CD4-positive, alpha-beta T cell (primary cell): ENCODE results near the gene NR2F6. TPM values are rescaled to one million over a fixed set of nuclear protein-coding genes. Genes with fewer than 3 reads are reported as not detected.

Experiments
- ATAC-seq: fragments of 200-7000 bp; cut with Tn5 transposase; one replicate; pipeline ENCODE4 v1.10.0; 2022; ENCODE audit warnings: mild to moderate bottlenecking; ENCODE audit not compliant: poor library complexity
- CTCF ChIA-PET: fragments of 350-600 bp; sonication (Branson Sonifier 250); formaldehyde crosslinking; loops from one replicate; lab custom pipeline; 2021; ENCODE audit warnings: antibody characterized with exemption, inconsistent platforms; lab: Charles Lee
- POLR2A ChIA-PET: fragments of 350-600 bp; sonication (Branson Sonifier 250); formaldehyde crosslinking; loops from one replicate; lab custom pipeline; 2021; ENCODE audit warnings: antibody characterized with exemption, inconsistent platforms; lab: Charles Lee
- DNase-seq, 14 experiments: peaks; one replicate each; pipeline ENCODE4 v3.0.0-alpha.2; 2013 to 2020; ENCODE audit warnings: mixed read lengths in 2 of 14
- H3K27ac ChIP-seq, 2 donors: one replicate each; pipeline versions ENCODE4 v1.5.1 to v1.7.0; 2013; ENCODE audit warnings: low read length in 2 of 2, low read depth in 1 of 2, mild to moderate bottlenecking in 1 of 2
- H3K27me3 ChIP-seq, 2 experiments: 1 replicate in 1 of 2; 2 replicates in 1 of 2; pipeline versions ENCODE4 v1.6.1 to v1.7.0; 2013; ENCODE audit warnings: low read length in 2 of 2, control low read depth in 1 of 2, mild to moderate bottlenecking in 1 of 2, moderate library complexity in 1 of 2; ENCODE audit not compliant: insufficient read depth in 2 of 2, control insufficient read depth in 1 of 2
- H3K36me3 ChIP-seq: one replicate; pipeline ENCODE4 v1.6.1; 2013; ENCODE audit warnings: low read length, control low read depth; ENCODE audit not compliant: insufficient read depth
- H3K4me1 ChIP-seq: one replicate; pipeline ENCODE4 v1.6.1; 2013; ENCODE audit warnings: low read length, control low read depth; ENCODE audit not compliant: insufficient read depth
- H3K4me3 ChIP-seq: one replicate; pipeline ENCODE4 v1.5.1; 2013; ENCODE audit warnings: mild to moderate bottlenecking, low read length, moderate library complexity
- H3K9me3 ChIP-seq, 2 experiments: 1 replicate in 1 of 2; 2 replicates in 1 of 2; pipeline versions ENCODE4 v1.6.1 to v1.7.0; 2013; ENCODE audit warnings: low read length in 2 of 2, mild to moderate bottlenecking in 2 of 2, control low read depth in 1 of 2, moderate library complexity in 1 of 2; ENCODE audit not compliant: control insufficient read depth in 1 of 2, insufficient read depth in 1 of 2
- H3K27ac Mint-ChIP-seq: one replicate; pipeline ENCODE4 v1.8.0; 2020; ENCODE audit warnings: mixed read lengths
- H3K27me3 Mint-ChIP-seq: one replicate; pipeline ENCODE4 v1.8.0; 2021; ENCODE audit warnings: mixed read lengths
- H3K36me3 Mint-ChIP-seq: one replicate; pipeline ENCODE4 v1.8.0; 2021; ENCODE audit warnings: low read depth, mixed read lengths
- H3K4me1 Mint-ChIP-seq: one replicate; pipeline ENCODE4 v1.8.0; 2021; ENCODE audit warnings: low read depth, mixed read lengths
- H3K4me3 Mint-ChIP-seq: one replicate; pipeline ENCODE4 v1.8.0; 2020; ENCODE audit warnings: mild to moderate bottlenecking, mixed read lengths
- H3K9me3 Mint-ChIP-seq: one replicate; pipeline ENCODE4 v1.8.0; 2020; ENCODE audit warnings: mixed read lengths
- intact Hi-C, 2 experiments: fragments of 100-400 bp; cut with DNase I in 1 of 2; cut with micrococcal nuclease in 1 of 2; formaldehyde crosslinking; loops; one replicate each; pipeline versions ENCODE4 v1.15.1 to v1.9.0; 2023 to 2025; cut with DNase I, micrococcal nuclease
- total RNA-seq, 174 experiments: library from RNA in 2 of 174; stranded (reverse) in 2 of 174; gene quantifications; one replicate each; pipeline ENCODE4 v1.2.3 and lab custom pipeline; 2021 to 2026
- TF ChIP-seq, protein P1 (sequence below): fragments of 200-600 bp; IDR thresholded peaks from one replicate; pipeline ENCODE4 v1.8.0; 2022; ENCODE audit warnings: antibody characterized with exemption, mild to moderate bottlenecking

The NR2F6 gene
- total RNA-seq, 2 experiments from 2014 or later, result 0.74 to 1.1 TPM

DNA sequence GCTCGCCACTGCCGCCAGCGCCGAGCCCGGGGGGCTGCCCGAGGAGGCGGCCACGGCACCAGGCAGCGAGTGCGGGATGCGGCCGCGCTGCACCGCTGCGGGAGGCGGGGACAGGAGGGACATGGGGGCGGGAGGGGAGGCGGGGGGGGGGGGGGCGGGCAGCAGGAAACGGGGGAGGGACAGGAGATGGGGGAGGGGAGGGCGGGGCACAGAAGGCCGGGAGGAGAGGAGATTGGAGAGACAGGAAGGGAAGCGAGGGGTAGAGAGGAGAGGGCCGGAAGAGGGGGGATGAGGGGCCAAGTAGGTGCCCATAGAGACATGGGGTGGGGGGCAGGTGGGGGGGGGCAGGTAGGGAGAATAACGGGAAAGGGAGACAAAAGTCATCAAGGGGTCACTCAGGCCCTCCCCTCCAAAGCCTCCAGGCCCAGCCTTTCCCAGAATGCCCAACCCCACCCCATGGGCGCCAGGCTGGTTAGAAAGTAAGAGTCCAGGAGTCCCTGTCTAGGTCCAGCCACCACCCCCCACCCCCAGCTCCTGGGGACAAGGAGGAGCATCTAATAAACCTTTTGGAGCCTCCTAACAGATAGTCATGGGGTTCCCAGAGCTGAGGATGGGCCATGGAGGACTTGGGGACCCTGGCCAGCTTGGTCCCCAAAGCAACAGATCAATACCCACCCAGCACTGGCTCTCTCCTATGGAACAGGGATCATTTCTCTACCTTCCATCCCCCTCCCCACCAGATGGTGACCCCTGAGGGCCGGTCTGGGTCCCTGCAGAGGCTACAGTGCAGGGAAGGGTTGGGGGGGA is 9.5 kb downstream of the NR2F6 start:
- peaks cover 22% of the 10 kb centered on the region for H3K4me1 ChIP-seq
- Mint-ChIP-seq H3K27me3 (no peaks in the 10 kb centered on the region), H3K4me1 (peaks cover 6% of the 10 kb centered on the region), H3K9me3 (no peaks in the 10 kb centered on the region), H3K36me3 (no peaks in the 10 kb centered on the region), H3K27ac (no peak overlapping the region), H3K4me3 (peak overlapping the region; percentile 62)
- DNase-seq, result peak in 3 of 14 experiments; percentile 20 to 57 (median 47)
- TF ChIP-seq, protein P1, sequence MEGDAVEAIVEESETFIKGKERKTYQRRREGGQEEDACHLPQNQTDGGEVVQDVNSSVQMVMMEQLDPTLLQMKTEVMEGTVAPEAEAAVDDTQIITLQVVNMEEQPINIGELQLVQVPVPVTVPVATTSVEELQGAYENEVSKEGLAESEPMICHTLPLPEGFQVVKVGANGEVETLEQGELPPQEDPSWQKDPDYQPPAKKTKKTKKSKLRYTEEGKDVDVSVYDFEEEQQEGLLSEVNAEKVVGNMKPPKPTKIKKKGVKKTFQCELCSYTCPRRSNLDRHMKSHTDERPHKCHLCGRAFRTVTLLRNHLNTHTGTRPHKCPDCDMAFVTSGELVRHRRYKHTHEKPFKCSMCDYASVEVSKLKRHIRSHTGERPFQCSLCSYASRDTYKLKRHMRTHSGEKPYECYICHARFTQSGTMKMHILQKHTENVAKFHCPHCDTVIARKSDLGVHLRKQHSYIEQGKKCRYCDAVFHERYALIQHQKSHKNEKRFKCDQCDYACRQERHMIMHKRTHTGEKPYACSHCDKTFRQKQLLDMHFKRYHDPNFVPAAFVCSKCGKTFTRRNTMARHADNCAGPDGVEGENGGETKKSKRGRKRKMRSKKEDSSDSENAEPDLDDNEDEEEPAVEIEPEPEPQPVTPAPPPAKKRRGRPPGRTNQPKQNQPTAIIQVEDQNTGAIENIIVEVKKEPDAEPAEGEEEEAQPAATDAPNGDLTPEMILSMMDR, result no peak
- no peak overlapping the region for H3K27ac ChIP-seq
- intact Hi-C loops, result loop anchor here (1.0 to 2.0 kb wide), 5 partner anchors 21 to 169 kb away; partner anchors contain the start of genes USE1 (in 2 of the 2), HAUS8 (in 1 of the 2) and MYO9B (in 1 of the 2)
- no peak overlapping the region for H3K4me3 ChIP-seq
- H3K27me3 ChIP-seq, result no peaks in the 10 kb centered on the region
- no peaks in the 10 kb centered on the region for H3K36me3 ChIP-seq
- CTCF ChIA-PET, result interaction anchor here (0.7 to 2.5 kb wide), 13 partner anchors 9 to 155 kb away, joined by 3 to 14 read pairs (median 5); partner anchors contain the start of genes BABAM1, OCEL1 and USE1
- ATAC-seq, result peak; percentile 28
- POLR2A ChIA-PET, result interaction anchor here (0.6 to 3.6 kb wide), 16 partner anchors 10 to 183 kb away, joined by 3 to 51 read pairs (median 4); partner anchors contain the start of genes BABAM1, DDA1, HAUS8 and MYO9B
- no peaks in the 10 kb centered on the region for H3K9me3 ChIP-seq

DNA sequence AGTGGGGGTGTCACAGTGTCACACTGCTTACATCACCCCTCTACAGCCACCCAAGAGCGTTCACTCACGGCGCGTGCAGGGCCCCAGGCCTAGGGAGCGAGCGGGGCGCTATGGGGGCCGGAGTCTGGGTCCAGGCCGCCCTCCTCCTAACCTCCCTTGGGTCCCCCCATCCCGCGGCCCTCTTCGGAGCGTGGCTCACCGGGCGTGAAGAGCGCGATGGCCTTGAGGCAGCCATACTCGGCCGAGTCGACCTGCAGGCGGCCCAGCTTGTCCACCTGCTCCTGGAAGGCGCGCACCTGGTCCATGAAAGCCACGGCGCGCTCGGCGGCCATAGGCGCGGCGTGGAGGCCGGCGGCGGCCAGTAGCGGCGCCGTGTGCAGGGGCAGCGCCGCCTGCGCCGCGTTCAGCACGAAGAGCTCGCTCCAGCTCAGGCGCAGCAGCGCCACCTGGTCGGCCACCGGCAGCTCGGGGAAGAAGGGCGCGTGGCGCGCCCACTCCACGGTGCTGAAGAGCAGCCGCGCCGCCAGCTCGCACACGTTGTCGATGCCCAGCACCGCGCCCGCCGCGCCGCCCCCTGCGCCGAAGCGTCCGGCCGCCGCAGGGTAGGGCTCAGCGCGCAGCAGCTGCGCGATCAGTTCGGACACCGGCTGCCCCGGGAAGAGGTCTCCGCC is 10.3 kb downstream of the NR2F6 start:
- intact Hi-C loops, result loop anchor here (1.0 to 2.0 kb wide), 5 partner anchors 20 to 169 kb away; partner anchors contain the start of genes USE1 (in 2 of the 2), HAUS8 (in 1 of the 2) and MYO9B (in 1 of the 2)
- H3K4me3 Mint-ChIP-seq, result peak overlapping the region; percentile 87
- H3K9me3 Mint-ChIP-seq, result no peaks in the 10 kb centered on the region
- Histone ChIP-seq H3K4me1 (peaks cover 22% of the 10 kb centered on the region), H3K27ac (peak overlapping the region in 1 of 2 donors; percentile 34), H3K4me3 (peak overlapping the region; percentile 87), H3K27me3 (no peaks in the 10 kb centered on the region), H3K9me3 (no peaks in the 10 kb centered on the region), H3K36me3 (no peaks in the 10 kb centered on the region)
- ATAC-seq, result peak; percentile 92
- CTCF ChIA-PET, result interaction anchor here (0.7 to 2.5 kb wide), 13 partner anchors 9 to 156 kb away, joined by 3 to 14 read pairs (median 5); partner anchors contain the start of genes BABAM1, OCEL1 and USE1
- peak; percentile 57 to 92 (median 73) for DNase-seq
- H3K27ac Mint-ChIP-seq, result peak overlapping the region; percentile 47
- POLR2A ChIA-PET, result interaction anchor here (0.7 to 3.6 kb wide), 16 partner anchors 9 to 184 kb away, joined by 3 to 51 read pairs (median 4); partner anchors contain the start of genes BABAM1, DDA1, HAUS8 and MYO9B
- H3K36me3 Mint-ChIP-seq, result no peaks in the 10 kb centered on the region
- H3K4me1 Mint-ChIP-seq, result peaks cover 6% of the 10 kb centered on the region
- no peaks in the 10 kb centered on the region for H3K27me3 Mint-ChIP-seq
- TF ChIP-seq, protein P1, result peak; percentile 67

DNA sequence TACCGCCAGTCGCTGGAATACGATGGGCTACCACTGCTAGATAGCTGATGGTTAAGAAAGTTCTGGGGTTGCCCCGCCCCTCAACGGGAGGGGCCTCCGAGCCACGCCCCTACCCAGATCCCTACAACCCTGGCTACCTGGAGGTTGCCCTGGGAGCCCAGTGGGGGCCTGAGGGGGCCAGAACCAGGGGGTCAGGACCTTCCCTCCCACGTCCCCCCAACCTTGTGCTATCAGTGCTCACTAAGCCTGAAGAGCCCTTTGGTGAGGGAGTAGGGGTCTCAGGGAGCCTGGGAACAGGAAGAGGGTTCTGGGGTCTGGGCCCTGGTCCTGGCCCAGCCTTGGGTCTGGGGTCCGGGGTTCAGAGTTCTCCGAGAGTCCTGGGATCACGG is 10.8 kb downstream of the NR2F6 start:
- intact Hi-C loops, result loop anchor here (1.0 to 2.0 kb wide), 5 partner anchors 20 to 168 kb away; partner anchors contain the start of genes USE1 (in 2 of the 2), HAUS8 (in 1 of the 2) and MYO9B (in 1 of the 2)
- peak overlapping the region; percentile 87 for H3K4me3 Mint-ChIP-seq
- peak overlapping the region; percentile 47 for H3K27ac Mint-ChIP-seq
- TF ChIP-seq, protein P1, result no peak
- CTCF ChIA-PET, result interaction anchor here (0.8 to 2.5 kb wide), 12 partner anchors 8 to 157 kb away, joined by 3 to 14 read pairs (median 6); partner anchors contain the start of genes BABAM1, OCEL1 and USE1
- H3K36me3 Mint-ChIP-seq, result no peaks in the 10 kb centered on the region
- H3K27me3 ChIP-seq, result no peaks in the 10 kb centered on the region
- no peaks in the 10 kb centered on the region for H3K36me3 ChIP-seq
- H3K4me3 ChIP-seq, result peak overlapping the region; percentile 87
- peaks cover 6% of the 10 kb centered on the region for H3K4me1 Mint-ChIP-seq
- ATAC-seq, result peak; percentile 63
- no peaks in the 10 kb centered on the region for H3K9me3 ChIP-seq
- POLR2A ChIA-PET, result interaction anchor here (0.8 to 3.6 kb wide), 13 partner anchors 9 to 167 kb away, joined by 3 to 51 read pairs (median 4); partner anchors contain the start of genes BABAM1, HAUS8, MYO9B and OCEL1
- DNase-seq, result peak in 13 of 14 experiments; percentile 27 to 79 (median 55)
- no peaks in the 10 kb centered on the region for H3K27me3 Mint-ChIP-seq
- H3K27ac ChIP-seq, result peak overlapping the region in 1 of 2 donors; percentile 34
- H3K9me3 Mint-ChIP-seq, result no peaks in the 10 kb centered on the region
- peaks cover 22% of the 10 kb centered on the region for H3K4me1 ChIP-seq
